MM.1S (cell line): ENCODE measurements around the gene MOSMO.

Experiments used
- CTCF ChIP-seq: fragments of 300-600 bp; sonication (generic); IDR thresholded peaks from 2 replicates; pipeline ENCODE4 v1.5.1; 2016; ENCODE audit warnings: antibody characterized with exemption, low read length, mixed read lengths
- EZH2 ChIP-seq: fragments of 300-600 bp; sonication (generic); optimal IDR thresholded peaks from 2 replicates; pipeline ENCODE3; 2017; ENCODE audit warnings: low read depth, mild to moderate bottlenecking, antibody characterized with exemption, low read length, mixed read lengths

GRCh38 chr16:22065252-22065651, 57.3 kb downstream of the MOSMO start:
- TF ChIP-seq CTCF (no peak), EZH2 (no peak)
